ENCODE results near the gene NCS1. TPM values are rescaled to one million over a fixed set of nuclear protein-coding genes. Genes with fewer than 3 reads are reported as not detected.

Gene NCS1
- total RNA-seq, 1 experiment from 2014 or later, result 76.3 TPM

- no peak for DNase-seq (ENCODE audit: low read depth)
Observed at GRCh38 chr9:130147198-130147597, 25.0 kb upstream of the NCS1 start.

GRCh38 chr9:130147910-130148309 is 24.3 kb upstream of the NCS1 start:
- DNase-seq (ENCODE audit: low read depth), result no peak

GRCh38 chr9:130149031-130149430 is 23.2 kb upstream of the NCS1 start:
- no peak for DNase-seq (ENCODE audit: low read depth)

- DNase-seq (ENCODE audit: low read depth), result no peak
Observed at GRCh38 chr9:130149654-130150286, 22.4 kb upstream of the NCS1 start.

GRCh38 chr9:130150779-130151382 is 21.3 kb upstream of the NCS1 start:
- DNase-seq (ENCODE audit: low read depth), result peak; percentile 63

GRCh38 chr9:130154816-130155215 is 17.4 kb upstream of the NCS1 start:
- DNase-seq (ENCODE audit: low read depth), result no peak

GRCh38 chr9:130155647-130156046 is 16.6 kb upstream of the NCS1 start:
- DNase-seq (ENCODE audit: low read depth), result no peak

GRCh38 chr9:130156672-130157071 is 15.5 kb upstream of the NCS1 start:
- DNase-seq (ENCODE audit: low read depth), result no peak

GRCh38 chr9:130157079-130157478 is 15.1 kb upstream of the NCS1 start:
- DNase-seq (ENCODE audit: low read depth), result peak; percentile 37

GRCh38 chr9:130158001-130158400 is 14.2 kb upstream of the NCS1 start:
- DNase-seq (ENCODE audit: low read depth), result no peak

- no peak for DNase-seq (ENCODE audit: low read depth)
Observed at GRCh38 chr9:130159057-130159456, 13.1 kb upstream of the NCS1 start.

- DNase-seq (ENCODE audit: low read depth), result no peak
Observed at GRCh38 chr9:130159915-130160670, 12.1 kb upstream of the NCS1 start.

GRCh38 chr9:130160862-130161470 is 11.2 kb upstream of the NCS1 start:
- no peak for DNase-seq (ENCODE audit: low read depth)

- DNase-seq (ENCODE audit: low read depth), result no peak
Observed at GRCh38 chr9:130165579-130165978, 6.6 kb upstream of the NCS1 start.

GRCh38 chr9:130166399-130166798 is 5.8 kb upstream of the NCS1 start:
- DNase-seq (ENCODE audit: low read depth), result no peak

- DNase-seq (ENCODE audit: low read depth), result no peak
Observed at GRCh38 chr9:130167927-130168326, 4.3 kb upstream of the NCS1 start.

GRCh38 chr9:130171226-130172148 is 717 bp upstream of the NCS1 start:
- no peak for DNase-seq (ENCODE audit: low read depth)

- peak; percentile 20 for DNase-seq (ENCODE audit: low read depth)
Observed at GRCh38 chr9:130172858-130173665, 858 bp downstream of the NCS1 start.

GRCh38 chr9:130173666-130173983 is 1.4 kb downstream of the NCS1 start:
- DNase-seq (ENCODE audit: low read depth), result no peak

GRCh38 chr9:130174025-130174424 is 1.8 kb downstream of the NCS1 start:
- no peak for DNase-seq (ENCODE audit: low read depth)

Data from HT1080 (cell line).